Mucosa of stomach (tissue), 1 donor: ENCODE results near the gene HSPB7.
"Not testable (repeated sequence)": the region's sequence is repeated elsewhere in the genome, so short reads cannot be mapped to it uniquely, and the experiment has no call there.

Source experiments
- H3K27me3 ChIP-seq: one replicate; pipeline ENCODE4 v1.7.0; 2013; ENCODE audit warnings: mild to moderate bottlenecking, low read length; ENCODE audit not compliant: control insufficient read depth, insufficient read depth
- H3K36me3 ChIP-seq: one replicate; pipeline ENCODE4 v1.7.0; 2013; ENCODE audit warnings: low read length; ENCODE audit not compliant: control insufficient read depth, insufficient read depth
- H3K4me1 ChIP-seq: one replicate; pipeline ENCODE4 v1.7.0; 2013; ENCODE audit warnings: mild to moderate bottlenecking, low read length; ENCODE audit not compliant: control insufficient read depth, insufficient read depth
- H3K4me3 ChIP-seq: one replicate; pipeline ENCODE4 v1.7.0; 2013; ENCODE audit warnings: low read length
- H3K9ac ChIP-seq: one replicate; pipeline ENCODE4 v1.7.0; 2013; ENCODE audit warnings: mild to moderate bottlenecking, low read length, moderate library complexity
- H3K9me3 ChIP-seq: one replicate; pipeline ENCODE4 v1.7.0; 2013; ENCODE audit warnings: mild to moderate bottlenecking, low read length, moderate library complexity; ENCODE audit not compliant: control insufficient read depth
- donor health status: Pancreatic carcinoma.

Gene HSPB7

DNA sequence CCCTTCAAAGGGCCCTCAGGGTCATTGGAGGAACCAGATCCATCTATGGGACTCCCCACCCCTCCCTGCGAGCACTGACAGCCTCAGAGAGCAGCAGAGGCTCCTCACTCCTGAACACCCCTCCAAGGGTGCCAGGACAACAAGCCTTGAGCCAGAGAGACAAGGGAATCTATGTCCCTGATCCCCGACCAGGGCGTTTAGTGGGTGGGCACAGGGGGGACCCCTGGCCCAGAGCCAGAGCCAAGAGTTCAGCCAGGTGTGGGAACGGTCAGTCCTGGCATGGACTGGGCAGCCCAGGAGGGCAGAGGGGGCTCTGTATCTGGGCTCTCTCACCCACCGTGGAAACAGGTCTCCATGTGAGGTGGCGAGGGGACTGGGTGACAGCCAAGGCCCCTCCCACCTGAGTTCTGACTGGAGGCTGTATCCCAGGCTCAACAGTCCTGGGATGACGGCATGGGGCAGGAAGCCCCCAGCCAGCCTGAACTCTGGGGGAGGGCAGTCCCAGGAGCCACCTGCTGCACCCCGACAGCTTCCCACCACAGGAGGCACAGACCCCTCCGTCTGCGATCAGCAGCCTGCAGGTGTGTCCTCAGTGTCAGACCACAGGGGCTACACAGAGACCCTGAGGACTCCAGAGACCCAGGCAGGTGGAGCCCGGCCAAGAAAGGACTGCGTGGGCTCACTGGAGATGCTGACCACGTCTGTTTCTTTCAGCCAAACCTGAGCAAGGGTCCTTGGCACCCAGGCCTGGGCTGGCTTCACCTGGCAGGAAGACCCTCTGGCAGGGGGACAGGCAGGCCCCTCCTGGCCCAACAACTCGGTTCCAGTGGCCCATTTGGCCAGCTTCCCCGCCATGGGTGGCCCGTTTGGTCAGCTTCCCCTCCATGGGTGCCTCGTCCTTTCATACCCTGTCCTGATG, 25.0 kb downstream of the HSPB7 start:
- Histone ChIP-seq H3K36me3 (no peaks in the 10 kb centered on the region), H3K27me3 (peaks cover 2% of the 10 kb centered on the region), H3K9me3 (no peaks in the 10 kb centered on the region), H3K9ac (no peak overlapping the region), H3K4me3 (no peak overlapping the region), H3K4me1 (no peaks in the 10 kb centered on the region)

GRCh38 chr1:15992187-15992553, 25.7 kb downstream of the HSPB7 start:
- no peak overlapping the region for H3K9ac ChIP-seq
- no peak overlapping the region for H3K4me3 ChIP-seq
- H3K36me3 ChIP-seq, result no peaks in the 10 kb centered on the region
- peaks cover 2% of the 10 kb centered on the region for H3K27me3 ChIP-seq
- no peaks in the 10 kb centered on the region for H3K4me1 ChIP-seq
- H3K9me3 ChIP-seq, result no peaks in the 10 kb centered on the region

GRCh38 chr1:15991427-15992186, 26.2 kb downstream of the HSPB7 start:
- peaks cover 2% of the 10 kb centered on the region for H3K27me3 ChIP-seq
- H3K9ac ChIP-seq, result no peak overlapping the region
- H3K4me3 ChIP-seq, result no peak overlapping the region
- H3K36me3 ChIP-seq, result no peaks in the 10 kb centered on the region
- no peaks in the 10 kb centered on the region for H3K4me1 ChIP-seq
- no peaks in the 10 kb centered on the region for H3K9me3 ChIP-seq

GRCh38 chr1:15989776-15990175, 28.1 kb downstream of the HSPB7 start:
- Histone ChIP-seq H3K9me3 (no peaks in the 10 kb centered on the region), H3K36me3 (no peaks in the 10 kb centered on the region), H3K9ac (no peak overlapping the region), H3K4me1 (no peaks in the 10 kb centered on the region), H3K27me3 (peaks cover 2% of the 10 kb centered on the region), H3K4me3 (no peak overlapping the region)

- Histone ChIP-seq H3K9me3 (no peaks in the 10 kb centered on the region), H3K4me1 (no peaks in the 10 kb centered on the region), H3K9ac (no peak overlapping the region), H3K4me3 (no peak overlapping the region), H3K36me3 (no peaks in the 10 kb centered on the region), H3K27me3 (peaks cover 2% of the 10 kb centered on the region)
Observed at GRCh38 chr1:15988856-15989736, 28.7 kb downstream of the HSPB7 start.

DNA sequence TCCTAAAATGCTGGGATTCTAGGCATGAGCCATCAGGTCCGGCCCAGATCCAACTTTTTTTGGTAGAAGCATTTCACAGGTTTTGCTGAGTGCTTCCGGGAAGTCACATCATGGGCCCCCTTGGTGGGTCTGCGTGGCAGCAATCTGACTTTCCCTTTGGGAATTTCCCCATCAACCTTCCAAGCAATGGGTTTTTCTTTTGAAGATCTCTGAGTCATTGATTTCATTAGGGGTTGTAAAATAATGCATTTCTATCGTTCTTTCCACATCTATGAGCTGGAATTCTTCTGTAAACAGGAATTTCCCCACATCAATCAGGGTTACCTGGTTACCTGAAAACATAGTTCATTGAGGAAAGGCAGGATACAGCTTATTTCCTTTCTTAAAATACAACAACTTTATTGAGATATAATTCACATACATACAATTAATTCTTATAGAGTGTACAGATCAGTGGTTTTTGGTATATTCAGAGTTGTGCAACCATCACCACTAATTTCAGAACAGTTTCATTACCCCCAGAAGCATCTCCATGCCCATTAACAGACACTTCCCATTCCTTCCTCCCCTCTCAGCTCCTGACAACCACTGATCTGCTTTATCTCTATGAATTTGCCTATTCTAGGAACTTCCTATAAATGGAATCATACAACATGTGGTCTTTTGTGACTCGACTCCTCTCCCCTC, 32.1 kb downstream of the HSPB7 start:
- Histone ChIP-seq H3K4me1 (no peaks in the 10 kb centered on the region), H3K36me3 (no peaks in the 10 kb centered on the region), H3K27me3 (no peaks in the 10 kb centered on the region), H3K9me3 (no peaks in the 10 kb centered on the region), H3K9ac (no peak overlapping the region), H3K4me3 (no peak overlapping the region)

DNA sequence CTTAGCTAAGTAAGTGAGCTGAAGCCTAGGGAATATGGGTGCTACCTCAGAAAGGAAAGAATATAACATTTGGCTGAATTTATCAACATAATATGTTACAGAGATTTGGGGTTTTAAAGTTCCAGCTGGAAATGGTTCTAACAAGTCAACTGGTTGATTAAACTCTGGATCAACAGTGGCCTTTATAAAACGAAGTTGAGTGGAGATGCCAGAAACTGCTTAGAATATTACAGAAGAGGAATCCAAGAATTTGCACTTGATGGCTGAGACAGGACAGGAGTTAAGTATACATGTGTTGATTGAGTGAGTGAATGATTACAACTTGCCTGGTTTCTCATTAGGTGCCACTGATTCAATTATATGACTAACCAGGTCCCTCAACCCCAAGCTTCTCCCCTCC, 34.6 kb downstream of the HSPB7 start:
- Histone ChIP-seq H3K4me3 (no peak overlapping the region), H3K9ac (no peak overlapping the region), H3K4me1 (no peaks in the 10 kb centered on the region), H3K27me3 (no peaks in the 10 kb centered on the region), H3K9me3 (no peaks in the 10 kb centered on the region), H3K36me3 (no peaks in the 10 kb centered on the region)

DNA sequence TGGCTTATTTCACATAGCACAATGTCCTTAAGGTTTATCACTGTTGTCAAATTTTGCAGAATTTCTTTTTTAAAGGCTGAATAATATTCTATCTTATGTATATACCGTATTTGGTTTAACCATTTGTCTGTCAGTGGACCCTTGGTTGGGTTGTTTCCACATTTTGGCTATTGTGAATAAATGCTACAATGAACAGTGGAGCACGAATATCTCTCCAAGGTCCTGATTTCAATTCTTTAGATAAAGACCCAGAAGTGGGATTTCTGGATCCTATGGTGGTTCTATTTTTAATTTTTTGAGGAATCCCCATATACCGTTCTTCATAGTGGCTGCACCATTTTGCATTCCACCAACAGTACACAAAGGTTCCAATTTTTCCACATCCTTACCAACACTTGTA, 36.2 kb downstream of the HSPB7 start:
- H3K4me1 ChIP-seq, result no peaks in the 10 kb centered on the region
- H3K9ac ChIP-seq, result no peak overlapping the region
- H3K4me3 ChIP-seq, result no peak overlapping the region
- H3K9me3 ChIP-seq, result no peaks in the 10 kb centered on the region
- H3K36me3 ChIP-seq, result no peaks in the 10 kb centered on the region
- no peaks in the 10 kb centered on the region for H3K27me3 ChIP-seq

GRCh38 chr1:15977947-15978346, 39.9 kb downstream of the HSPB7 start:
- not testable (repeated sequence) for H3K27me3 ChIP-seq, H3K4me3 ChIP-seq, H3K36me3 ChIP-seq, H3K9ac ChIP-seq, H3K9me3 ChIP-seq
- peaks cover 12% of the 10 kb centered on the region for H3K4me1 ChIP-seq

DNA sequence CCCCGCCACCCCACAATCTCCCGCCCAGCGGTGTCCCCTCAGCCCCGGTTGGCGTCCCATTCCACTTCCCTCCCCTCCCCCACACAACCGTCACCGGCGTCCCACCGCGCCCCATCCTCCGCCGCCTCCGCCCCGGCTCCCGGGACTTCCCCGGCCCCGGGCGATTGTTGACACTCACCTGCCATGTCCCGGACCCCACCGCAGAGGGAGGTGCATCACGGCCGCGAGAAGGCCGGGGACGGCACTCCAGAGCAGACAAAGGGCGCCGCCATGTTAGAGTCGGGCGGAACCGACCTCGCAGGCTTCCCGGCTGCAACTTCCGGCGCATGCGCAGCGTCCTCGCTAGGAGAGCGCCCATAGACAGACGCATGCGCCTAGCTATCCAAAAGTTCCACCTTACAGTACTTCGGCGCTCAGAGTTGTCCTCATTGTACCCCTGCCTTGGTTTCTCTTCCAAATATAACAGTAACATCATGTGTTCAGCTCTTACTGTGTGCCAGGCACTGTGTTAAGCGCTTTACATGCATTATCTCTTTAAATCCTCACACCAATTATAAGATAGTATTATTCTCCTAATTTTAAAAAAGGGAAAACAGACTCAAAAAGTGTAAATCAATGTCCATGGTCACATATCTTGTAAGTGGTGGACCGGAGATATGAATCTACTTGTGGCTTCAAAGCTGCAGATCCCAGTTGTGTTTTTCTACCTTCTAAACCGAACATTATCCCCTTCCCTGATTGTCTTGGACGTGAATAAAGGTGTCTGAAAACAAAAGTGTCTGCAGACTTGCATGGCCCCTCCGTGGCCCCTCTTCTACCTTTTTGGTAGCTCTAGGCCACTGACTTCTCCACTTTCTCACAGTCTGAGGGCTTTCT, 41.8 kb downstream of the HSPB7 start, which contains the start of gene ZBTB17:
Gene ZBTB17, minus strand, starts transcription at position 297 of the 876 bp plus-strand sequence. CDS start 27,606 bp downstream, outside the sequence.
- Histone ChIP-seq H3K4me3 (peak within 1 kb of the TSS; percentile 54), H3K36me3 (no peaks in the 10 kb centered on the region), H3K9ac (peak within 1 kb of the TSS; percentile 62), H3K9me3 (no peaks in the 10 kb centered on the region), H3K4me1 (peaks cover 12% of the 10 kb centered on the region), H3K27me3 (no peaks in the 10 kb centered on the region)
